Panc1 (cell line): ENCODE measurements around the gene ZSWIM8.

Experiments used
- POLR2AphosphoS5 ChIP-seq: IDR thresholded peaks from 2 replicates; pipeline ENCODE4 v1.6.1; 2012; ENCODE audit warnings: mild to moderate bottlenecking, low read depth, low read length, moderate library complexity
- SIN3A ChIP-seq: IDR thresholded peaks from 2 replicates; pipeline ENCODE4 v1.6.1; 2012; ENCODE audit warnings: low read depth, mild to moderate bottlenecking, low read length, moderate library complexity, borderline replicate concordance; ENCODE audit not compliant: insufficient read depth
- TCF7L2 ChIP-seq: IDR thresholded peaks from 2 replicates; pipeline ENCODE4 v1.6.1; 2011; ENCODE audit warnings: mild to moderate bottlenecking, low read depth, low read length, inconsistent platforms
- TF ChIP-seq, protein P1 (sequence below): fragments of 450-650 bp; IDR thresholded peaks from 2 replicates; pipeline ENCODE4 v1.5.1; 2017; ENCODE audit warnings: mild to moderate bottlenecking
- TF ChIP-seq, protein P2 (sequence below), 2 experiments: IDR thresholded peaks; 2 replicates each; pipeline ENCODE4 v1.6.1; 2011 to 2012; ENCODE audit warnings: low read depth in 2 of 2, control low read depth in 1 of 2, low read length in 1 of 2, mild to moderate bottlenecking in 1 of 2, moderate library complexity in 1 of 2; ENCODE audit not compliant: insufficient read depth in 1 of 2

DNA sequence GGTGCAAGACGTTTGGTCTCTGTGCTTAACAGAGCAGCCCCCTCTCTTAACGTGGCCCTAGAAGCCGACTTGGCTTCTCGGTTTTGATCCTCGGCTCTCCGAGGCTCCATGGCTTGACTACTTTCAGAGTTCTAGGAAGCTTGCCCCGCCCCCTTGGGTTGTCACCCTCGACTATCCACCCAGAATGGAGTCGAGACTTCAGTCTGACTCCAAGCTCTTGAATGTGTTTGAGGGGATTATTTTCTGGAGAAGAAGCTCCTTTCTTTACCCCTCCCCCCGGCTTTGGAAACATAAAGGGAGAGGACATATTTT lies 40.8 kb upstream of the ZSWIM8 start:
- TF ChIP-seq, protein P1, sequence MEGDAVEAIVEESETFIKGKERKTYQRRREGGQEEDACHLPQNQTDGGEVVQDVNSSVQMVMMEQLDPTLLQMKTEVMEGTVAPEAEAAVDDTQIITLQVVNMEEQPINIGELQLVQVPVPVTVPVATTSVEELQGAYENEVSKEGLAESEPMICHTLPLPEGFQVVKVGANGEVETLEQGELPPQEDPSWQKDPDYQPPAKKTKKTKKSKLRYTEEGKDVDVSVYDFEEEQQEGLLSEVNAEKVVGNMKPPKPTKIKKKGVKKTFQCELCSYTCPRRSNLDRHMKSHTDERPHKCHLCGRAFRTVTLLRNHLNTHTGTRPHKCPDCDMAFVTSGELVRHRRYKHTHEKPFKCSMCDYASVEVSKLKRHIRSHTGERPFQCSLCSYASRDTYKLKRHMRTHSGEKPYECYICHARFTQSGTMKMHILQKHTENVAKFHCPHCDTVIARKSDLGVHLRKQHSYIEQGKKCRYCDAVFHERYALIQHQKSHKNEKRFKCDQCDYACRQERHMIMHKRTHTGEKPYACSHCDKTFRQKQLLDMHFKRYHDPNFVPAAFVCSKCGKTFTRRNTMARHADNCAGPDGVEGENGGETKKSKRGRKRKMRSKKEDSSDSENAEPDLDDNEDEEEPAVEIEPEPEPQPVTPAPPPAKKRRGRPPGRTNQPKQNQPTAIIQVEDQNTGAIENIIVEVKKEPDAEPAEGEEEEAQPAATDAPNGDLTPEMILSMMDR: no peak
- TF ChIP-seq, protein P2, sequence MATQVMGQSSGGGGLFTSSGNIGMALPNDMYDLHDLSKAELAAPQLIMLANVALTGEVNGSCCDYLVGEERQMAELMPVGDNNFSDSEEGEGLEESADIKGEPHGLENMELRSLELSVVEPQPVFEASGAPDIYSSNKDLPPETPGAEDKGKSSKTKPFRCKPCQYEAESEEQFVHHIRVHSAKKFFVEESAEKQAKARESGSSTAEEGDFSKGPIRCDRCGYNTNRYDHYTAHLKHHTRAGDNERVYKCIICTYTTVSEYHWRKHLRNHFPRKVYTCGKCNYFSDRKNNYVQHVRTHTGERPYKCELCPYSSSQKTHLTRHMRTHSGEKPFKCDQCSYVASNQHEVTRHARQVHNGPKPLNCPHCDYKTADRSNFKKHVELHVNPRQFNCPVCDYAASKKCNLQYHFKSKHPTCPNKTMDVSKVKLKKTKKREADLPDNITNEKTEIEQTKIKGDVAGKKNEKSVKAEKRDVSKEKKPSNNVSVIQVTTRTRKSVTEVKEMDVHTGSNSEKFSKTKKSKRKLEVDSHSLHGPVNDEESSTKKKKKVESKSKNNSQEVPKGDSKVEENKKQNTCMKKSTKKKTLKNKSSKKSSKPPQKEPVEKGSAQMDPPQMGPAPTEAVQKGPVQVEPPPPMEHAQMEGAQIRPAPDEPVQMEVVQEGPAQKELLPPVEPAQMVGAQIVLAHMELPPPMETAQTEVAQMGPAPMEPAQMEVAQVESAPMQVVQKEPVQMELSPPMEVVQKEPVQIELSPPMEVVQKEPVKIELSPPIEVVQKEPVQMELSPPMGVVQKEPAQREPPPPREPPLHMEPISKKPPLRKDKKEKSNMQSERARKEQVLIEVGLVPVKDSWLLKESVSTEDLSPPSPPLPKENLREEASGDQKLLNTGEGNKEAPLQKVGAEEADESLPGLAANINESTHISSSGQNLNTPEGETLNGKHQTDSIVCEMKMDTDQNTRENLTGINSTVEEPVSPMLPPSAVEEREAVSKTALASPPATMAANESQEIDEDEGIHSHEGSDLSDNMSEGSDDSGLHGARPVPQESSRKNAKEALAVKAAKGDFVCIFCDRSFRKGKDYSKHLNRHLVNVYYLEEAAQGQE (IDR thresholded peaks at IDR 0.05; ENCODE audit: insufficient read depth in 1 of 2, low read depth in 2 of 2, low read length in 1 of 2): no peak
- TF ChIP-seq POLR2AphosphoS5: no peak
- peak; percentile 33 for TF ChIP-seq SIN3A
- no peak for TF ChIP-seq TCF7L2
